MM.1S (cell line): Measurements from ENCODE around the gene CLEC16A.

Experiments used
- CTCF ChIP-seq: fragments of 300-600 bp; sonication (generic); IDR thresholded peaks from 2 replicates; pipeline ENCODE4 v1.5.1; 2016; ENCODE audit warnings: antibody characterized with exemption, low read length, mixed read lengths
- EZH2 ChIP-seq: fragments of 300-600 bp; sonication (generic); optimal IDR thresholded peaks from 2 replicates; pipeline ENCODE3; 2017; ENCODE audit warnings: low read depth, mild to moderate bottlenecking, antibody characterized with exemption, low read length, mixed read lengths
- EZH2phosphoT487 ChIP-seq: fragments of 300-600 bp; sonication (generic); IDR thresholded peaks from 2 replicates; pipeline ENCODE4 v1.6.1; 2018; ENCODE audit warnings: antibody characterized with exemption, low read length

GRCh38 chr16:11022002-11022401 is 77.6 kb downstream of the CLEC16A start:
- TF ChIP-seq CTCF (no peak), EZH2 (no peak), EZH2phosphoT487 (no peak)
